ENCODE data around the gene DAGLA.
A peak's percentile ranks its signal among the peaks of the same experiment; 100 is the strongest.
"Not testable (repeated sequence)": the region's sequence is repeated elsewhere in the genome, so short reads cannot be mapped to it uniquely, and the experiment has no call there.

The DAGLA gene

GRCh38 chr11:61679893-61680621 is at the start of gene DAGLA:
TSS of gene DAGLA (plus strand) at chr11:61680391. CDS start at chr11:61720156, 39,765 bp downstream.
- peak in 41 of 42 donors; percentile 55 to 92 (median 84) for DNase-seq
- intact Hi-C loops (cut with DNase I) = loop anchor here (1.0 kb wide), 1 partner anchor 53 kb away; no protein-coding TSS in a partner anchor

GRCh38 chr11:61632096-61632495 is 48.1 kb upstream of the DAGLA start:
- DNase-seq = peak in 40 of 42 donors; percentile 25 to 81 (median 54)
- intact Hi-C loops (cut with DNase I) = loop anchor here (10.0 kb wide), 1 partner anchor 97 kb away; no protein-coding TSS in a partner anchor

GRCh38 chr11:61635304-61635703 is 44.9 kb upstream of the DAGLA start:
- DNase-seq = no peak
- intact Hi-C loops (cut with DNase I) = loop anchor here (10.0 kb wide), 1 partner anchor 101 kb away; no protein-coding TSS in a partner anchor

GRCh38 chr11:61635787-61636186 is 44.4 kb upstream of the DAGLA start:
- intact Hi-C loops (cut with DNase I) = loop anchor here (10.0 kb wide), 1 partner anchor 101 kb away; no protein-coding TSS in a partner anchor
- DNase-seq = no peak

DNA sequence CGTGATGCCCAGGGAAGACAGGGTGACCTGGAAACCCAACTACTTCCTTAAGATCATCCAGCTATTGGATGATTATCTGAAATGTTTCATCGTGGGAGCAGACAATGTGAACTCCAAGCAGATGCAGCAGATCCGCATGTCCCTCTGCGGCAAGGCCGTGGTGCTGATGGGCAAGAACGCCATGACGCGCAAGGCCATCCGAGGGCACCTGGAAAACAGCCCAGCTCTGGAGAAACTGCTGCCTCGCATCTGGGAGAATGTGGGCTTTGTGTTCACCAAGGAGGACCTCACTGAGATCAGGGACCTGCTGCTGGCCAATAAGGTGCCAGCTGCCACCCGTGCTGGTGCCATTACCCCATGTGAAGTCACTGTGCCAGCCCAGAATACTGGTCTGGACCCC is 43.5 kb upstream of the DAGLA start:
- intact Hi-C loops (cut with DNase I) = loop anchor here (10.0 kb wide), 1 partner anchor 102 kb away; no protein-coding TSS in a partner anchor
- peak in 31 of 42 donors; percentile 14 to 75 (median 41) for DNase-seq

DNA sequence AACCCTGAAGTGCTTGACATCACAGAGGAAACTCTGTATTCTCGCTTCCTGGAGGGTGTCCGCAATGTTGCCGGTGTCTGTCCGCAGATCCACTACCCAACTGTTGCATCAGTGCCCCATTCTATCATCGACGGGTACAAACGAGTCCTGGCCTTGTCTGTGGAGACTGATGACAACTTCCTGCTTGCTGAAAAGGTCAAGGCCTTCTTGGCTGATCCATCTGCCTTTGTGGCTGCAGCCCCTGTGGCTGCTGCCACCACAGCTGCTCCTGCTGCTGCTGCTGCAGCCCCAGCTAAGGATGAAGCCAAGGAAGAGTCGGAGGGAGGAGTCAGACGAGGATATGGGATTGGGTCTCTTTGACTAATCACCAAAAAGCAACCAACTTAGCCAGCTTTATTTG is 42.9 kb upstream of the DAGLA start:
- DNase-seq = peak in 1 of 42 donors; percentile 43
- intact Hi-C loops (cut with DNase I) = loop anchor here (10.0 kb wide), 1 partner anchor 102 kb away; no protein-coding TSS in a partner anchor

DNA sequence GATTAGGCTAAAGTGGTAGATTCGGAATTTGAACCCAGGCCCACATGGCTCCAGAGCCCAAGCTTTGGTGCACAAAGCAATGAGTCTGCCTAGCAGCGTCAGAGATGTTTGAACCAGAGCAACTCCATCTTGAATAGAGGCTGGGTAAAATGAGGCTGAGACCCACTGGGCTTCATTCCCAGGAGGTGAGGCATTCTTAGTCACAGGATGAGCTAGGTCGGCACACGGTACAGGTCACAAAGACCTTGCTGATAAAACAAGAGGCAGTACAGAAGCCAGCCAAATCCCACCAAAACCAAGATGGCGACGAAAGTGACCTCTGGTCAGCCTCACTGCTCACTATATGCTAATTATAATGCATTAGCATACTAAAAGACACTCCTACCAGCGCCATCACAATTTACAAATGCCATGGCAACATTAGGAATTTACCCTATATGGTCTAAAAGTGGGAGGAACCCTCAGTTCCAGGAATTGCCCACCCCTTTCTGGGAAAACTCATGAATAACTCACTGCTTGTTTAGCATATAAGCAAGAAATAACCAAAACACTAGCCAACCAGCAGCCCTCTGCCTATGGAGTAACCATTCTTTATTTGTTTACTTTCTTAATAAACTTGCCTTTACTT is 40.3 kb upstream of the DAGLA start:
- no peak for DNase-seq
- intact Hi-C loops (cut with DNase I) = loop anchor here (10.0 kb wide), 1 partner anchor 105 kb away; no protein-coding TSS in a partner anchor

DNA sequence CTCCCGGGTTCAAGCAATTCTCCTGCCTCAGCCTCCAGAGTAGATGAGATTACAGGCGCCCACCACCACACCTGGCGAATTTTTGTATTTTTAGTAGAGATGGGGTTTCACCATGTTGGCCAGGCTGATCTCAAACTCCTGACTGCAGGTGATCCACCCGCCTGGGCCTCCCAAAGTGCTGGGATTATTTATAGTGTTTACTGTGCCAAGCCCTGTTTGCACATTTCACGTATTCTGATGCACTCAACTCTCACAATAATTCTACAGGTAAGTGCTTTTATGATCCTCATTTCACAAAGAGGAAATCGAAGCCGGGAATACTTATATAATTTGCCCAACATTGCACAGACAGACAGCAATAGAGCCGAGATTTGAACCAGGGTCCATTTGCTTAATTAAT is 38.0 kb upstream of the DAGLA start:
- intact Hi-C loops (cut with DNase I) = no loop called here
- no peak for DNase-seq

DNA sequence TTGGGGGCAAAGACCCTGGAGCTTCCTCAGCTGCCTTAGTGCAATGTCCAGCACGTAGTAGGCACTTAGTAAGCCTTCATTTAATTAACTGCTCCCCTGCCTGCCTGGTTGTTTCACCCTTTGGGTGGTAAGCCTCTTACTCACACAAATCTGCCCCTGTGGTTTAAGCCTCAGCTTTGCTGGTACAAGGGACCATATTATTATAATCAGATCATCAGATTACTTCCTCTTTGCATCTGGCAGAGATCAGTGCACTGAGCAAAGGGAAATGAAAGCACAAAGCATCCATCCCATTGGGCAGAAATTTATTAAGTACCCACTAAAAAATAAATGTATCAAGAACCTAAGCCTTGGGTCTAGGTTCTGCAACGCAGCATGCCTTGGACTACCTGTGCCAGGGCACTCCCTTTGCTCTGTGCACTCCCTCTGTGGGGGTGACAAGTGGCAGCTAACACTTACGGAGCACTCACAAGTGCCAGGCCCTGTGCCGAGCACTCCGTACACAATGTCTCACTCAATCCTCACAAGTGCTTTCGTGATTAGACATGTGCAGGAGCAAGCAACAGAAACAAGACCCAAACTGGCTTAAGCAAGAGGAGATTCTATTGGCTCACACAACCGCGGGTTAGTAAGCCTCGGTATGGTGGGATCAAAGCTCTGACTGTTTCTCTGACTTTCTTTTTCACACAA is 34.9 kb upstream of the DAGLA start:
- intact Hi-C loops (cut with DNase I) = no loop called here
- no peak for DNase-seq

GRCh38 chr11:61647529-61647928 is 32.7 kb upstream of the DAGLA start:
- intact Hi-C loops (cut with DNase I) = no loop called here
- no peak for DNase-seq

DNA sequence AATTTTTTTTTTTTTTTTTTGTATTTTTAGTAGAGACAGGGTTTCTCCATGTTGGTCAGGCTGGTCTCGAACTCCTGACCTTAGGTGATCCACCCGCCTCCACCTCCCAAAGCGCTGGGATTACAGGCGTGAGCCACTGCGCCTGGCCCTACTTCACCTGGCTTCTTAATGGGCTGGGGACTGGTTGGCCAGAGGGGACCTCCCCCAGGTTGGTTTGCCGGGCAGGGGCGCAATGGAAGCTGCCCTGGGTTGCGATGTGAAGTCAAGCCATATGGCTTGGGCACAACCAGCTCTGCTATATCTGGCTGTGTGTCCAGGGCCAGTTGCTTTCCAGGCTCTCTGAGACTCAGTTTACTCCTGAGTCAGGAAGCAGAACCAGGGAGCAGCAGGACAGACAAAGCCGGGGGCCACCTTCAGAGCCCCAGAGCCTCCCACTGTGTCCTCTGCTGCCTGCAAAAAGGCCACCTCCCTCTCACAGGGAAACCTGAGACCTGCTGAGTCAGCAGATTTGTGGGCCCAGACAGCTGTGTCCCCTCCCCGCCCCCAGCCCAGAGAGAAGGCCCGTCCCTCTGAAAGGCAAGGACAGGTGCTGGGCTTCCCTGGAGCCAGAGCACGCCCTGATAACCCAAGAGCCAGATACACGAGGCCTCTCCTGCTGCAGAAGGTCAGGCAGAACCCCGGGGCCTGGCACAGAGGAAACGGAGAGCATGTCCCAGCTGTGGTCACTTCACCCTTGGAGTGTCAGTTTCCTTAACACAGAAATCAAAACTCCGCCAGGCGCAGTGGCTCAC is 29.2 kb upstream of the DAGLA start:
- intact Hi-C loops (cut with DNase I) = no loop called here
- no peak for DNase-seq

DNA sequence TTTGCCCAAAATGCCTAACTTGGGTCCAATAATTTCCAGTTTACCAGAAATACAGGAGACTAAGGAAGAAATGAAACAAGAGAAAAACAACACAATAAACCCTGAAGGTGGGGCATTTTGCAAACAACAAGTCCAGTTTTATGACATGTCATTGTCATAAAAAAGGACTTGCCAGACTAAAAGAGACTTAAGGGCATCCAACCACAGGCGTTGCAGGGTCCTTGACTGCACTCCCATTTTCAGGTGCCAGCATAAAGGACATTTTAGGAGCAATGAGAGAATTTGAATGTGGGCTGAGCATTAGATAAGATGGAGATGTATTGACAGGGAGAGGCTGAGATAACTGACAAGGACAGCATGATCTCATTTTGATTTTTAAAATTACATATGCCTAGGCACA is 28.1 kb upstream of the DAGLA start:
- DNase-seq = no peak
- intact Hi-C loops (cut with DNase I) = no loop called here

DNA sequence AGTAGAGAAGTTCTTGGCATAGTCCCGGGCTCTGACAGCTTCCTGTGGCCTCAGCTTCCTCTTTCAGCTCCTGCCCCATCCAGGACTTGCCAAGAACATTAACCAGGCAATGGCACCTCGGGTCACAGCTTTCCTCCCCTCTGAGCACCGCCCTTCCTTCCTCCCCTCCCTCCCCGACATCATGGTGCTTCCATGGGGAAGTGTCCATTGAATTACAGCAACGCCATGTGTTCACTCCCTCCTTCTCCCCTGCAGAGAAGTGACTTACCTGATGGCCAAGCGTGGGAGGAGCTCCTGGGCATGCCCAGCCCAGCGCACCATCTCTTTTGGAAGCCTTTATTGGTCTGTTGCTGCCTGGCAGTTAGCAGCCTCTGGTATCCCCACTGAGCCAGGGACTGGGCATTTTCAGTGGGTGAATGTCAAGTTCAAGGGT is 25.8 kb upstream of the DAGLA start:
- peak in 10 of 42 donors; percentile 15 to 47 (median 26) for DNase-seq
- intact Hi-C loops (cut with DNase I) = no loop called here

- intact Hi-C loops (cut with DNase I); DNase-seq: not testable (repeated sequence)
These were observed 24.7 kb upstream of the DAGLA start for GRCh38 chr11:61655266-61656159.

DNA sequence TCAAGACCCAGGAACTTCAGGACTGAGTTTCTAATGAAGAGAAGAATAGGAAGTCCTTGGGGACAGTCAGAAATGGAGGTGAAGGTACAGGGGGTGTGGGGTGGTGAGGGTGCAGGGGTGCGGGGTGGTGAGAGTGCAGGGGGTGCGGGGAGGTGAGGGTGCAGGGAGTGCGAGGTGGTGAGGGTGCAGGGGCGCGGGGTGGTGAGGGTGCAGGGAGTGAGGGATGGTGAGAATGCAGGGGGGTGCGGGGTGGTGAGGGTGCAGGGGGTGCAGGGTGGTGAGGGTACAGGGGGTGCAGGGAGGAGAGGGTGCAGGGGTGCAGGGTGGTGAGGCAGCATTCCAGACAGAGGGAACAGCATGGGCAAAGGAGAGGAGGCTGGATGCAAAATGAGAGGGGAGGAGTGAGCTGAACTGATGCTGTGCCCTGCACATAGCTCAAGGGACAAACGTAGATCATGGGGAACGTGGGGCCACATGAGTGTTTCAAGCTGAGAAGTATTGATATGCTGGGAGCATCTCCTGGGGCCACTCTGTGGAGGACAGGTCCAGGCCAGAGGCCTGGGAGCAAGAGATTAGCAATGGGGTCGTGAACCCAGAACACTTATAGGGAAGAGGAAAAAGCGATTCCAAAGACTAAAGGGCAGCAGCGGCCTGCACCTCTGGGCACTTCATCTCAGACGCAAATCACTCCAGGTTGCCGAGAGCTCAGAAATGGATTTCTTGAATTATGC is 23.7 kb upstream of the DAGLA start:
- DNase-seq = no peak
- intact Hi-C loops (cut with DNase I) = no loop called here

GRCh38 chr11:61657566-61658290 is 22.5 kb upstream of the DAGLA start:
- intact Hi-C loops (cut with DNase I) = no loop called here

More at GRCh38 chr11:61657566-61658290, 22.5 kb upstream of the DAGLA start:
- peak in 5 of 42 donors; percentile 16 to 46 (median 25) for DNase-seq

All from head of caudate nucleus (tissue), 42 donors.